Brain microvascular endothelial cell (primary cell): ENCODE measurements around the gene PRR12.

Experiments used
- DNase-seq: peaks from one replicate; pipeline ENCODE4 v3.0.0-alpha.2; 2020
- H3K27ac ChIP-seq: fragments of 250-450 bp; sonication (Bioruptor Pico); 2 replicates; pipeline ENCODE4 v1.5.1; 2020; ENCODE audit warnings: mild to moderate bottlenecking, moderate library complexity
- H3K27me3 ChIP-seq: fragments of 250-450 bp; sonication (Bioruptor Pico); replicated peaks from 2 replicates; pipeline ENCODE4 v1.5.1; 2020; ENCODE audit warnings: mild to moderate bottlenecking
- H3K36me3 ChIP-seq: fragments of 250-450 bp; sonication (Bioruptor Pico); replicated peaks from 2 replicates; pipeline ENCODE4 v1.5.1; 2020; ENCODE audit warnings: mild to moderate bottlenecking
- H3K4me3 ChIP-seq: 2 replicates; pipeline ENCODE4 v1.5.1; 2011; ENCODE audit warnings: low read depth, mild to moderate bottlenecking, control low read depth, low read length, moderate library complexity
- CTCF ChIP-seq: IDR thresholded peaks from 2 replicates; pipeline ENCODE4 v1.5.1; 2011; ENCODE audit warnings: low read depth, mild to moderate bottlenecking, moderate library complexity, low read length, control low read depth, inconsistent platforms; ENCODE audit errors: missing control alignments
- in situ Hi-C: cut with HindIII; loops from 2 replicates; pipeline ENCODE4 v1.10.0; 2017; ENCODE audit warnings: low sequenced_read_pairs, low pct_ligation_motif_present

Gene PRR12

DNA sequence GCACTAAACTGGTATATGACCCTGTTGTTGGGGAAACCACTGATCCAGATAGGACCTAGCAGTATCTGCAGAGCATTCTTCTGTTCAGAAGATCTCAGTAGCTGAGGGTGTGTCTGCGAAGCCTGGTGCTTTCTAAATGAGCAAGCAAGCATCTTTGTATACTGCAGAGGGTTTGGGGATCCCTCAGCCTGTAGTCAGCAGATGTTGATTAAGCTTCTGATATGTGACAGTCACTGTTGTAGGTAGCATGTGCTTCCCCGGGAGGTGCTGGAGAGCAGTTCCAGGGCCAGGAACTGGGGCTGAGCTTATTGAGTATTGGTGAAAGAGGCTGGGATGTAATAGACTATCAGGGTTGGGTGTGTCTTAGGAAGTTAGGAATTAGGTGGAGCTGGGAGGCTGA lies 52.5 kb downstream of the PRR12 start:
- in situ Hi-C loops = no loop called here
- no peak for TF ChIP-seq CTCF
- H3K27me3 ChIP-seq = no peaks in the 10 kb centered on the region
- H3K4me3 ChIP-seq = peak overlapping the region; percentile 100
- H3K36me3 ChIP-seq = peaks cover 23% of the 10 kb centered on the region
- no peak overlapping the region for H3K27ac ChIP-seq
- no peak for DNase-seq

DNA sequence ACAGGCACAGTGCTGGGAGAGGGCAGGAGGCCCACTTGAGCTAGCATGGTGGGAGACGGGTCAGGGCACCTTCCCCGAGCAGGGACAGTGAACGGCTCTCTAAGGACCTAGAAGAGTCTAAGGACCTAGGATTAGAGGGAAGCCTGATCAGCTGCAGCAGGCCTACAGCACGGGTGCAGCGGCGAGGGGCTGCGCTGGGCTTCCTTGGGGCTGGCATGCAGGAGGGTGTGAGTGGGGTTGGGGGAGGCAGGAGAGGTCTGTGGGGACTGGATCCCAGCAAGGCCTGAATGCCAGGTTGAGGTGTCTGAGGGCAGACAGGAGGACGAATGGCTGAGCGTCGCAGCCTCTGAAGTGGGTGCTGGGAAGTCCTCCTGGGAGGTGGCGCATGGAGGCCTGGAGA lies 54.6 kb downstream of the PRR12 start:
- in situ Hi-C loops = no loop called here
- Histone ChIP-seq H3K36me3 (peaks cover 36% of the 10 kb centered on the region), H3K27ac (no peak overlapping the region), H3K4me3 (no peak overlapping the region), H3K27me3 (no peaks in the 10 kb centered on the region)
- TF ChIP-seq CTCF = no peak
- DNase-seq = no peak

DNA sequence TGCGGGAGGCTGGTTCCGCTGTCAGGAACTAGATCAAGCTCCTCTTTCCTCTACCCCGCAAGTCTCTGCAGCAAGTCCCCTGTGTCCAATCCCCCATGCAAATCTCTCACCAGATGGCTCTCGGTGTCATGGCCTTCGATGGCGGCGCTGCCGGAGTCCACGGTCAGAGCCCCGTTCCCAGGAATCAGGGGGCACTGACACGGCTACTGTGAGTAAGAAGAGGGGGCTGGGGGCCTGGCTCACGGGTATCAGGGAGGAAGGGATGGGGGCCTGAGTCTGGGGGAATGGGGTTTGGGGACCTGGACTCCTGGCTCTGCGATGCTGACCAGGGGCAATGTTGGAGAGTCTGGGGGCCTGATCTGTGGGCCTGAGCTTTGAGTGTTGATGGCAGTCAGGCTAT lies 55.0 kb downstream of the PRR12 start:
- Histone ChIP-seq H3K27me3 (no peaks in the 10 kb centered on the region), H3K27ac (no peak overlapping the region), H3K36me3 (peaks cover 37% of the 10 kb centered on the region), H3K4me3 (no peak overlapping the region)
- no peak for DNase-seq
- no peak for TF ChIP-seq CTCF
- in situ Hi-C loops = no loop called here

GRCh38 chr19:49646586-49646985 lies 55.6 kb downstream of the PRR12 start:
- Histone ChIP-seq H3K27ac (no peak overlapping the region), H3K36me3 (peaks cover 43% of the 10 kb centered on the region), H3K27me3 (no peaks in the 10 kb centered on the region), H3K4me3 (no peak overlapping the region)
- in situ Hi-C loops = no loop called here
- no peak for DNase-seq
- no peak for TF ChIP-seq CTCF

DNA sequence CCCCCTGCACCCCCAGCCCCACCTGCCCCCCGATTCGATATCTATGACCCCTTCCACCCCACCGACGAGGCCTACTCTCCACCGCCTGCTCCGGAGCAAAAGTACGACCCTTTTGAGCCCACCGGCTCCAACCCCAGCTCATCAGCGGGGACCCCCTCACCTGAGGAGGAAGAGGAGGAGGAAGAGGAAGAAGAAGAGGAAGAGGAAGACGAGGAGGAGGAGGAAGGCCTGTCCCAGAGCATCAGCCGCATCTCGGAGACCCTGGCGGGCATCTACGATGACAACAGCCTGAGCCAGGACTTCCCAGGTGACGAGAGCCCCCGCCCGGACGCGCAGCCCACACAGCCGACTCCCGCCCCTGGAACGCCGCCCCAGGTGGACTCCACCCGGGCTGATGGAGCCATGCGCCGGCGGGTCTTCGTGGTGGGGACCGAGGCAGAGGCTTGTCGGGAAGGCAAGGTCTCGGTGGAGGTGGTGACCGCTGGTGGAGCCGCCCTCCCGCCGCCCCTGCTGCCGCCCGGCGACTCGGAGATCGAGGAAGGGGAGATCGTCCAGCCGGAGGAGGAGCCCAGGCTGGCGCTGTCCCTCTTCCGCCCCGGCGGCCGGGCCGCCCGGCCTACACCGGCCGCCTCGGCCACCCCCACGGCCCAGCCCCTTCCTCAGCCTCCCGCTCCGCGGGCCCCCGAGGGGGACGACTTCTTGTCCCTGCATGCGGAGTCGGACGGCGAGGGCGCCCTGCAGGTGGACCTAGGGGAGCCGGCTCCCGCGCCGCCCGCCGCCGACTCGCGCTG lies 60.2 kb downstream of the PRR12 start:
- DNase-seq = no peak
- peaks cover 78% of the 10 kb centered on the region for H3K36me3 ChIP-seq
- H3K27me3 ChIP-seq = no peaks in the 10 kb centered on the region
- in situ Hi-C loops = no loop called here
- no peak for TF ChIP-seq CTCF
- H3K27ac ChIP-seq = no peak overlapping the region
- no peak overlapping the region for H3K4me3 ChIP-seq
